Measurements from ENCODE around the gene S100P.

S100P gene

GRCh38 chr4:6727081-6727942 lies 33.6 kb downstream of the S100P start:
- no peak for DNase-seq

- no peak for DNase-seq
Measured at GRCh38 chr4:6727943-6728250, 34.2 kb downstream of the S100P start.

GRCh38 chr4:6728320-6729029 lies 34.8 kb downstream of the S100P start:
- no peak for DNase-seq

GRCh38 chr4:6730603-6731317 lies 37.1 kb downstream of the S100P start:
- no peak for DNase-seq

- no peak for DNase-seq
Measured at GRCh38 chr4:6731318-6731675, 37.6 kb downstream of the S100P start.

- DNase-seq = no peak
Measured at GRCh38 chr4:6731780-6732179, 38.1 kb downstream of the S100P start.

GRCh38 chr4:6732441-6733357 lies 39.0 kb downstream of the S100P start:
- no peak for DNase-seq

GRCh38 chr4:6733358-6734164 lies 39.9 kb downstream of the S100P start:
- DNase-seq = no peak

GRCh38 chr4:6734165-6734786 lies 40.6 kb downstream of the S100P start:
- DNase-seq = no peak

- no peak for DNase-seq
Measured at GRCh38 chr4:6739920-6740319, 46.2 kb downstream of the S100P start.

- no peak for DNase-seq
Measured at GRCh38 chr4:6740347-6740746, 46.7 kb downstream of the S100P start.

GRCh38 chr4:6742507-6742906 lies 48.8 kb downstream of the S100P start:
- no peak for DNase-seq

GRCh38 chr4:6742989-6743388 lies 49.3 kb downstream of the S100P start:
- DNase-seq = no peak

Data from NCI-H1105 (cell line).